Measurements from ENCODE around the gene TRIM67. TPM values are rescaled to one million over a fixed set of nuclear protein-coding genes. Genes with fewer than 3 reads are reported as not detected.

The TRIM67 gene
- total and polyA plus RNA-seq, 8 donors: 0.03 to 0.18 (median 0.15) TPM; not detected in 5

- WGBS, 5 donors: 86 to 89% (median 89%) methylated on average over 9 to 11 of the region's 11 CpGs
- Histone ChIP-seq H3K36me3 (no peaks in the 10 kb centered on the region), H3K4me3 (no peak overlapping the region), H3K9me3 (peaks cover 0 to 9% (median 6%) of the 10 kb centered on the region in 4 donors), H3K27me3 (peaks cover 0 to 78% (median 14%) of the 10 kb centered on the region in 3 donors), H3K27ac (no peak overlapping the region), H3K4me1 (no peaks in the 10 kb centered on the region)
- no peak for DNase-seq
- TF ChIP-seq POLR2A (IDR thresholded peaks at IDR 0.05) (no peak), EP300 (IDR thresholded peaks at IDR 0.05) (no peak), CTCF (IDR thresholded peaks at IDR 0.05) (no peak), POLR2AphosphoS5 (IDR thresholded peaks at IDR 0.05) (no peak)
- intact Hi-C loops (cut with DNase I; ENCODE audit: low total_unique reads): no loop called here
These were observed 23.5 kb downstream of the TRIM67 start for GRCh38 chr1:231185391-231185790.

- TF ChIP-seq EP300 (IDR thresholded peaks at IDR 0.05): no peak
- TF ChIP-seq CTCF (IDR thresholded peaks at IDR 0.05): no peak
- no peak for TF ChIP-seq POLR2A (IDR thresholded peaks at IDR 0.05)
- TF ChIP-seq POLR2AphosphoS5 (IDR thresholded peaks at IDR 0.05): no peak
- H3K9me3 ChIP-seq: peaks cover 0 to 11% (median 6%) of the 10 kb centered on the region in 4 donors
- no peak overlapping the region for H3K27ac ChIP-seq
- no peaks in the 10 kb centered on the region for H3K36me3 ChIP-seq
- H3K27me3 ChIP-seq: peaks cover 0 to 67% (median 14%) of the 10 kb centered on the region in 3 donors
- intact Hi-C loops (cut with DNase I; ENCODE audit: low total_unique reads): no loop called here
- H3K4me3 ChIP-seq: no peak overlapping the region
- DNase-seq: no peak
- WGBS, 5 donors: 64 to 80% (median 77%) methylated on average over 11 of the region's 11 CpGs
- no peaks in the 10 kb centered on the region for H3K4me1 ChIP-seq
These were observed 24.7 kb downstream of the TRIM67 start for GRCh38 chr1:231186356-231187115.

GRCh38 chr1:231187571-231187970, 25.7 kb downstream of the TRIM67 start:
- Histone ChIP-seq H3K4me1 (peaks cover 0 to 4% (median 1%) of the 10 kb centered on the region in 4 donors), H3K4me3 (no peak overlapping the region), H3K27ac (no peak overlapping the region), H3K27me3 (peaks cover 0 to 64% (median 10%) of the 10 kb centered on the region in 3 donors), H3K9me3 (peaks cover 0 to 11% (median 6%) of the 10 kb centered on the region in 4 donors), H3K36me3 (no peaks in the 10 kb centered on the region)
- DNase-seq: peak in 1 of 2 donors; percentile 28
- TF ChIP-seq CTCF (IDR thresholded peaks at IDR 0.05) (no peak), POLR2AphosphoS5 (IDR thresholded peaks at IDR 0.05) (no peak), POLR2A (IDR thresholded peaks at IDR 0.05) (no peak)
- WGBS, 5 donors: 34 to 48% (median 44%) methylated on average over 10 of the region's 10 CpGs
- intact Hi-C loops (cut with DNase I; ENCODE audit: low total_unique reads): no loop called here

- no peak for DNase-seq
- Histone ChIP-seq H3K27ac (no peak overlapping the region), H3K4me3 (no peak overlapping the region), H3K27me3 (peaks cover 0 to 59% (median 5%) of the 10 kb centered on the region in 3 donors), H3K9me3 (peaks cover 0 to 11% (median 6%) of the 10 kb centered on the region in 4 donors), H3K36me3 (no peaks in the 10 kb centered on the region), H3K4me1 (peaks cover under 1 to 10% (median 6%) of the 10 kb centered on the region in 4 donors)
- TF ChIP-seq POLR2A (IDR thresholded peaks at IDR 0.05): no peak
- TF ChIP-seq POLR2AphosphoS5 (IDR thresholded peaks at IDR 0.05): no peak
- TF ChIP-seq EP300 (IDR thresholded peaks at IDR 0.05): no peak
- no peak for TF ChIP-seq CTCF (IDR thresholded peaks at IDR 0.05)
- 57 to 61% (median 61%) methylated on average over 3 of the region's 3 CpGs for WGBS, 5 donors
- intact Hi-C loops (cut with DNase I; ENCODE audit: low total_unique reads): no loop called here
These were observed 26.2 kb downstream of the TRIM67 start for GRCh38 chr1:231188072-231188471.

Data from stomach (tissue), 9 donors.